ENCODE results near the gene AMHR2. TPM values are rescaled to one million over a fixed set of nuclear protein-coding genes. Genes with fewer than 3 reads are reported as not detected.

The AMHR2 gene
- total and polyA plus RNA-seq, 3 donors from 2014 or later = 33.9 to 42.1 (median 39.0) TPM

DNA sequence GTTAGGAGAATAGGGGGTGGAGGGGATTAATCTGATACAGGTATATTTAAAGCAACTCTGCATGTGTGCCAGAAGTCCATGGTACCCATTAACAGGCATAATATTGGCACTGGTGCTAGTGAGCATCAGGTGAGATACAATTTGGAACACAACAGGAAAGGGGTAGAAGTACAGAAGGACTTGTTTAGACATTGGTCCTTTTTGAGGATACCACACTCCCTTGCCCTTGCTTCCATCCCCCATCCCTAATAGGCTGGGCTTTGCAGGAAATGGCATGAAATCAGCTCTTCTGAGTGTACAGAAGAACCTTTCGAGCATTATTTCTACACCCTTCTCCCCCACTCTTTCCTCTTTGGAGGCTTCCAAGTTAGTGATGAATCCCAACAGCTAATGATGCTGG lies 44.6 kb downstream of the AMHR2 start:
- intact Hi-C loops (cut with DNase I; ENCODE audit: low total_unique reads) = no loop called here

DNA sequence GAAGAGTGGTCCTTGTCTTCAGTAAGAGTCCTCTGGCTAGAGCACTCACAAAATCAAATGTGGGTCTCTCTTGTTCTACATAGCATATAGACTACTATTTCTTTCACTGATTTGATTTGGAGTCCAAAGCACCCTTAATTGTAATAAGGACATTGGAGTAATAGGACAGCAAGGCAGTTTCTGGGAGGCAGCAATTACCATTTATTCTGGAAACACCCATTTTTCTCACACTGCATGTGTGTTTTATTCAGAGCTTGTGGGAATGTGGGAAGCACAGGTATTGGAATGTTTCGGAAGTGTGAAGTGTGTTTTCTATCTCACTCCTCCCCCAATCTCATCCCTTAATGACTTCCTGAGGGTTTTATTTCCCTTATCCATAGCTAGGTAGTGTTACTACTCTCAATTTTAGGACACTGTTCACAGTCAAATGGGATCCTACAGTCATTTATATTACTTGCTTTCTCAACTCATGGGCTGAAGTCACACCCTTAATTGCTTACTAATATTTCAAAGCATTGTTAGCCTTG lies 48.5 kb downstream of the AMHR2 start:
- peaks cover 50% of the 10 kb centered on the region for H3K4me1 ChIP-seq

More for the DNA sequence above, 44.6 kb downstream of the AMHR2 start:
- no peak overlapping the region for H3K27ac ChIP-seq
- DNase-seq = no peak
- peaks cover 7% of the 10 kb centered on the region for H3K36me3 ChIP-seq (ENCODE audit: low read depth, missing control alignments)
- peaks cover 27% of the 10 kb centered on the region for H3K4me1 ChIP-seq
- no peaks in the 10 kb centered on the region for H3K9me3 ChIP-seq
- H3K27me3 ChIP-seq = no peaks in the 10 kb centered on the region
- TF ChIP-seq POLR2A (IDR thresholded peaks at IDR 0.05) = no peak
- TF ChIP-seq, protein P1, sequence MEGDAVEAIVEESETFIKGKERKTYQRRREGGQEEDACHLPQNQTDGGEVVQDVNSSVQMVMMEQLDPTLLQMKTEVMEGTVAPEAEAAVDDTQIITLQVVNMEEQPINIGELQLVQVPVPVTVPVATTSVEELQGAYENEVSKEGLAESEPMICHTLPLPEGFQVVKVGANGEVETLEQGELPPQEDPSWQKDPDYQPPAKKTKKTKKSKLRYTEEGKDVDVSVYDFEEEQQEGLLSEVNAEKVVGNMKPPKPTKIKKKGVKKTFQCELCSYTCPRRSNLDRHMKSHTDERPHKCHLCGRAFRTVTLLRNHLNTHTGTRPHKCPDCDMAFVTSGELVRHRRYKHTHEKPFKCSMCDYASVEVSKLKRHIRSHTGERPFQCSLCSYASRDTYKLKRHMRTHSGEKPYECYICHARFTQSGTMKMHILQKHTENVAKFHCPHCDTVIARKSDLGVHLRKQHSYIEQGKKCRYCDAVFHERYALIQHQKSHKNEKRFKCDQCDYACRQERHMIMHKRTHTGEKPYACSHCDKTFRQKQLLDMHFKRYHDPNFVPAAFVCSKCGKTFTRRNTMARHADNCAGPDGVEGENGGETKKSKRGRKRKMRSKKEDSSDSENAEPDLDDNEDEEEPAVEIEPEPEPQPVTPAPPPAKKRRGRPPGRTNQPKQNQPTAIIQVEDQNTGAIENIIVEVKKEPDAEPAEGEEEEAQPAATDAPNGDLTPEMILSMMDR (IDR thresholded peaks at IDR 0.05) = no peak
- WGBS, 2 donors = 58 to 69% methylated on average over 1 of the region's 1 CpG
- H3K4me3 ChIP-seq = no peak overlapping the region

DNA sequence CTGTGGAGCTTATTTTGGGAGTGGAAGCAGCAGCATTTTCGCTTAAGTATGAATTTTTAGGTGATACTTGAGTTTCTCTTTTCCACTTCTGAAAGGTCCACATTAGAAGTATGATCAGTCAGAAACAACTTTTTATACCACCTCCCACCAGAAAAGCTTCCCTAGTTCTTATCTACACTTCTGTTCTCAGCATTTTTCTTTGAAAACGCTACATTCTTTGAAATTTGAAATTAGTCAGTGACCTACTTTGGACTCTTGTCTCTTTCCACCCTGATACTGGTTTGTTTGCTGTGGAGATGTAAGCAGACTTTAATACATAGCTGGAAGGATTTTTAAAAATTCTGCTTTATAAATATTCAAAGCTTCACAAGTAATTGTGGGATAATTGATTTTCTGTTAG lies 50.4 kb downstream of the AMHR2 start:
- TF ChIP-seq, protein P1 (IDR thresholded peaks at IDR 0.05) = no peak
- no peak for TF ChIP-seq POLR2A (IDR thresholded peaks at IDR 0.05)
- no peaks in the 10 kb centered on the region for H3K9me3 ChIP-seq
- peaks cover 50% of the 10 kb centered on the region for H3K4me1 ChIP-seq
- no peak for DNase-seq
- WGBS, 2 donors = 48 to 54% methylated on average over 2 of the region's 2 CpGs
- no peaks in the 10 kb centered on the region for H3K27me3 ChIP-seq
- intact Hi-C loops (cut with DNase I; ENCODE audit: low total_unique reads) = no loop called here
- H3K4me3 ChIP-seq = no peak overlapping the region
- H3K36me3 ChIP-seq (ENCODE audit: low read depth, missing control alignments) = no peaks in the 10 kb centered on the region
- H3K27ac ChIP-seq = peak overlapping the region; percentile 56 to 83

More for the DNA sequence above, 48.5 kb downstream of the AMHR2 start:
- no peak for TF ChIP-seq POLR2A (IDR thresholded peaks at IDR 0.05)
- TF ChIP-seq, protein P1 (IDR thresholded peaks at IDR 0.05) = no peak
- no peak for DNase-seq
- intact Hi-C loops (cut with DNase I; ENCODE audit: low total_unique reads) = no loop called here
- Histone ChIP-seq H3K27ac (peak overlapping the region in 1 of 2 donors; percentile 60), H3K9me3 (no peaks in the 10 kb centered on the region), H3K4me3 (no peak overlapping the region), H3K27me3 (no peaks in the 10 kb centered on the region), H3K36me3 (ENCODE audit: low read depth, missing control alignments) (no peaks in the 10 kb centered on the region)
- 78 to 83% methylated on average over 1 of the region's 1 CpG for WGBS, 2 donors

DNA sequence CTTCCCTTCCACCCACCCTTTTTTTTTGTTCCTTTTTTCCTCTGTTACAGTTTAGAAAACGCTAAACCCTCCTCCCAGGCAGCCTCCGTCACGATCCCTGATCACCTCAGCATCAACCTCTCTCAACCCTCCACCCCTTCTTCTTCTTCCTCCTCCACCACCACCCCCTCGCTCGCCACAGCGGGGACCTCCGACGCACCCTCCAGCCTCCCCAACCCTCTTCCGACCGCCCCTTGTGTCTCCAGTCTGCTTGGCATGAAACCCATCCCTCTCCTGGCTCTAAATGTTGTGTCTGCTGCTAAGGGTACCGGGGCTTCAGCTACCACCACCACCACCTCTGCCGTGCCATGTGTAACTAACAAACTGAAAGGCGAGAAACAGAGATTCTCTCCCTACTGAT lies 51.2 kb downstream of the AMHR2 start:
- no peak overlapping the region for H3K4me3 ChIP-seq
- no peak for DNase-seq
- H3K36me3 ChIP-seq (ENCODE audit: low read depth, missing control alignments) = no peaks in the 10 kb centered on the region
- intact Hi-C loops (cut with DNase I; ENCODE audit: low total_unique reads) = no loop called here
- peaks cover 50% of the 10 kb centered on the region for H3K4me1 ChIP-seq
- no peaks in the 10 kb centered on the region for H3K27me3 ChIP-seq
- no peaks in the 10 kb centered on the region for H3K9me3 ChIP-seq
- TF ChIP-seq, protein P1 (IDR thresholded peaks at IDR 0.05) = no peak
- TF ChIP-seq POLR2A (IDR thresholded peaks at IDR 0.05) = no peak
- WGBS, 2 donors = 35 to 47% methylated on average over 13 of the region's 13 CpGs
- peak overlapping the region; percentile 56 to 83 for H3K27ac ChIP-seq

- Histone ChIP-seq H3K36me3 (ENCODE audit: low read depth, missing control alignments) (no peaks in the 10 kb centered on the region), H3K27me3 (no peaks in the 10 kb centered on the region), H3K4me1 (peaks cover 59% of the 10 kb centered on the region), H3K27ac (peak overlapping the region in 1 of 2 donors; percentile 35), H3K9me3 (no peaks in the 10 kb centered on the region), H3K4me3 (no peak overlapping the region)
- intact Hi-C loops (cut with DNase I; ENCODE audit: low total_unique reads) = no loop called here
- TF ChIP-seq, protein P1 (IDR thresholded peaks at IDR 0.05) = peak in 1 of 3 experiments; percentile 6
- no peak for TF ChIP-seq POLR2A (IDR thresholded peaks at IDR 0.05)
- DNase-seq = no peak
- WGBS, 2 donors = 55 to 60% methylated on average over 2 of the region's 2 CpGs
Observed at GRCh38 chr12:53476769-53477209, 53.1 kb downstream of the AMHR2 start.

Measured in testis (tissue), 3 donors.